IPS DF 6.9 (cell line): ENCODE data around the gene PRKN.

Source experiments
- DNase-seq: peaks from one replicate; pipeline ENCODE4 v3.0.0-alpha.2; 2013; ENCODE audit warnings: low read depth, low spot score
- H3K27ac ChIP-seq: one replicate; pipeline ENCODE4 v1.5.1; 2013; ENCODE audit warnings: low read length, control low read depth
- H3K27me3 ChIP-seq: 2 replicates; pipeline ENCODE4 v1.6.1; 2013; ENCODE audit warnings: mild to moderate bottlenecking, low read length; ENCODE audit not compliant: control insufficient read depth, insufficient read depth
- H3K36me3 ChIP-seq: 2 replicates; pipeline ENCODE4 v1.6.1; 2013; ENCODE audit warnings: low read length; ENCODE audit not compliant: control insufficient read depth, insufficient read depth
- H3K4me1 ChIP-seq: 2 replicates; pipeline ENCODE4 v1.6.1; 2013; ENCODE audit warnings: low read length; ENCODE audit not compliant: control insufficient read depth, insufficient read depth
- H3K4me3 ChIP-seq: 2 replicates; pipeline ENCODE4 v1.5.1; 2013; ENCODE audit warnings: mild to moderate bottlenecking, low read length
- H3K9me3 ChIP-seq: 2 replicates; pipeline ENCODE4 v1.6.1; 2013; ENCODE audit warnings: low read length, inconsistent platforms; ENCODE audit not compliant: control insufficient read depth, insufficient read depth
- WGBS: extraction: QIAGEN DNeasy Blood & Tissue Kit; methylation state at CpG from one replicate; pipeline ENCODE4 v1.1.7; 2013; ENCODE audit warnings: mixed read lengths, missing lambda C conversion rate; ENCODE audit not compliant: insufficient read length, insufficient coverage; 5-methylcytosine and 5-hydroxymethylcytosine counted together

The PRKN gene

DNA sequence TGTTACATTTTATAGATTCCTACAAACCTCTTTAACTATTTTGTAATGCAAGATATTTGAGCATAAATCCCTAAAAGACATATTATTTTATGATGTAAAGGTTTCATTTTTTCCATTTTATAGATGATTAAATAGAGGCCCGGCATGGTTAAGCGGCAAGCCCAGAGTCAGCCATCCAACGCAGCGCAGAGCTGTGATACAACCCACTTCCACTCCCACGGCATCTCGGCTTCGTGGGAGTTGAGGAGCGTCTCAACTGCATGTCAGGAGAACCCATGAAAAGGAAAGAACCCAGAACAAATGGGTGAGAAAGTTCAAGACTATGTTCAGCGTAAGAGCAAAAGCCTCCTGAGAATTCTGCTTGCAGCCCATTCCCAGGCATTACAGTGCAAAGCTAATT lies 488.2 kb downstream of the PRKN start:
- no peak for DNase-seq

DNA sequence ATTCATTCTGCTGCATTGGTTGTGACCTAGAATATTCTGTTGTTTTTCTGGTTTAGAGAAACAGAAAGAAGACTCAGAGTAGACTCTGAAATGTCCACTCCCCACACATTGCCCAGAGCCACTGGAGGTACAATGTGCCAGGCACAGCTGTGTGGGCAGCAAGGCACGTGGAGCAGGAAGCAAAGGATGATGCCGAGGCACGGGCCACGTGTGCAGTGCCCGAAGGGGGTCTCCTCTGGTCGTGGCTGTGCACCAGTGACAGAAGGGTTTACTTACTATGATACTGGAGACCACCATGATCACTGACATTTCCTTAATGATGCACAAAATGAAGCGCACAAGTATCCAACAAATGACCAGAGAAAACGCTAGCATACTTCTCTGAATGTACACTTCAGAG lies 488.9 kb downstream of the PRKN start:
- Histone ChIP-seq H3K27me3 (no peaks in the 10 kb centered on the region), H3K36me3 (no peaks in the 10 kb centered on the region), H3K4me1 (no peaks in the 10 kb centered on the region), H3K4me3 (no peak overlapping the region), H3K9me3 (no peaks in the 10 kb centered on the region), H3K27ac (no peak overlapping the region)
- WGBS, result no CpG with 5 or more reads among the region's 8 CpGs
- no peak for DNase-seq

More for the DNA sequence above, 488.2 kb downstream of the PRKN start:
- H3K27ac ChIP-seq, result no peak overlapping the region
- H3K36me3 ChIP-seq, result no peaks in the 10 kb centered on the region
- no peak overlapping the region for H3K4me3 ChIP-seq
- no peaks in the 10 kb centered on the region for H3K27me3 ChIP-seq
- no CpG with 5 or more reads among the region's 9 CpGs for WGBS
- no peaks in the 10 kb centered on the region for H3K9me3 ChIP-seq
- no peaks in the 10 kb centered on the region for H3K4me1 ChIP-seq

- Histone ChIP-seq H3K27ac (no peak overlapping the region), H3K36me3 (no peaks in the 10 kb centered on the region), H3K4me3 (no peak overlapping the region), H3K4me1 (no peaks in the 10 kb centered on the region), H3K9me3 (no peaks in the 10 kb centered on the region), H3K27me3 (no peaks in the 10 kb centered on the region)
- no CpG with 5 or more reads among the region's 1 CpG for WGBS
- DNase-seq, result no peak
These were observed 490.2 kb downstream of the PRKN start for GRCh38 chr6:162237331-162237730.

DNA sequence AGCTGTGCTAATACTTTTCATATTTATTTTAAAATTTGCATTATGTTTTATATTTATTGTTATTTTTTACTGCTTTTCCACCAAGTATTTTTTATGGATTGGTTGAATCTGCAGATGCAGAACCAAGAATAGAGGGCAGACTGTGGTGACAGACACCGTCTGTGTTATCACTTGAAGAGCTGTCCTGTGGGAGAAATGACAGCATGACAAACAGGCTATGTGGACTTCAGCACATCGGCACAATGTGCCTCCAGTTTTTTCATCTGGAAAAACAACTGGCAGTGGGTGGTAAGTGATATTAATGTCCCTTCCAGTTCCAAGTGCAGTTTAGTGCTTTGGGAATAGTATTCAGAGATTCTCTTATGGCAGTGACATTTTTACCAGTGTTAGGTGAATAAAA lies 492.9 kb downstream of the PRKN start:
- H3K4me1 ChIP-seq, result no peaks in the 10 kb centered on the region
- no peak overlapping the region for H3K27ac ChIP-seq
- H3K36me3 ChIP-seq, result no peaks in the 10 kb centered on the region
- H3K9me3 ChIP-seq, result no peaks in the 10 kb centered on the region
- no peaks in the 10 kb centered on the region for H3K27me3 ChIP-seq
- DNase-seq, result no peak
- no peak overlapping the region for H3K4me3 ChIP-seq
- WGBS, result no CpG with 5 or more reads among the region's 2 CpGs

DNA sequence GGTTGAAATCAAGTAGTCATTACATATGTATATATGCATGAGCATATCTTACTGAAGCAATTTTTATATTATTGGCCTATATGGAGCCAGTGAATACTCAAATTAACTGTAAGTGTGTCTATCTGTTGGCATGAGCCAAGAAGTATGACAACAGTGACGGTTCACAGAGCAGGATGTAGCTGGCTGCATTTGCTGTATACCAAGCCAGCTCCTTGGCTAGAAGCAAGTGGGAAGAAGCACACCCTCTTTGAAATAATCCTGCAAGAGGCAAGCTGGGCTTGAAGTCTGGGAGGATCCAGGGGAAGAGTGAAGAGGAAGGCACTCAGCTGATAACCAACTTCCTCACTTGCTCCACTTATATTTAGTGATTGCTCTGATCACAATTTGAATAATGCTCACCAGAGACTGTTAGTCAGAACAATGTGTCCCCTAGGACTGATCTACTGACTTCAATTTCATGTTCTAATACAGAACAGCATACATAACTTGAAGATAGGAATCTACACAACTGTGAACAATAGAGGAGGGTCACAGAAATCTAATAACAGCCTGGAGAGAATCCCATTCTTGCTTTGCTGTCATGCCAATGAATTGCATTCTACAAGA lies 497.3 kb downstream of the PRKN start:
- Histone ChIP-seq H3K4me1 (no peaks in the 10 kb centered on the region), H3K36me3 (no peaks in the 10 kb centered on the region), H3K9me3 (no peaks in the 10 kb centered on the region), H3K4me3 (no peak overlapping the region), H3K27ac (no peak overlapping the region), H3K27me3 (no peaks in the 10 kb centered on the region)
- DNase-seq, result no peak
- no CpG with 5 or more reads among the region's 1 CpG for WGBS

- Histone ChIP-seq H3K9me3 (no peaks in the 10 kb centered on the region), H3K4me3 (no peak overlapping the region), H3K27ac (no peak overlapping the region), H3K27me3 (no peaks in the 10 kb centered on the region), H3K4me1 (no peaks in the 10 kb centered on the region), H3K36me3 (no peaks in the 10 kb centered on the region)
- WGBS, result no CpG with 5 or more reads among the region's 2 CpGs
- no peak for DNase-seq
These were observed 498.5 kb downstream of the PRKN start for GRCh38 chr6:162229093-162229492.

GRCh38 chr6:162226803-162227202 lies 500.8 kb downstream of the PRKN start:
- WGBS, result no CpG with 5 or more reads among the region's 8 CpGs
- no peak overlapping the region for H3K4me3 ChIP-seq
- no peak overlapping the region for H3K27ac ChIP-seq
- no peaks in the 10 kb centered on the region for H3K9me3 ChIP-seq
- no peaks in the 10 kb centered on the region for H3K4me1 ChIP-seq
- no peak for DNase-seq
- H3K36me3 ChIP-seq, result no peaks in the 10 kb centered on the region
- H3K27me3 ChIP-seq, result no peaks in the 10 kb centered on the region

GRCh38 chr6:162222521-162222920 lies 505.0 kb downstream of the PRKN start:
- H3K9me3 ChIP-seq, result no peaks in the 10 kb centered on the region
- H3K36me3 ChIP-seq, result no peaks in the 10 kb centered on the region
- no peaks in the 10 kb centered on the region for H3K27me3 ChIP-seq
- WGBS, result no CpG with 5 or more reads among the region's 5 CpGs
- no peaks in the 10 kb centered on the region for H3K4me1 ChIP-seq
- DNase-seq, result no peak
- no peak overlapping the region for H3K4me3 ChIP-seq
- H3K27ac ChIP-seq, result no peak overlapping the region

GRCh38 chr6:162220876-162221275 lies 506.7 kb downstream of the PRKN start:
- H3K4me3 ChIP-seq, result no peak overlapping the region
- no peaks in the 10 kb centered on the region for H3K9me3 ChIP-seq
- no peaks in the 10 kb centered on the region for H3K27me3 ChIP-seq
- no peak for DNase-seq
- no peak overlapping the region for H3K27ac ChIP-seq
- no peaks in the 10 kb centered on the region for H3K36me3 ChIP-seq
- WGBS, result no CpG with 5 or more reads among the region's 4 CpGs
- no peaks in the 10 kb centered on the region for H3K4me1 ChIP-seq

GRCh38 chr6:162219266-162219665 lies 508.3 kb downstream of the PRKN start:
- Histone ChIP-seq H3K27ac (no peak overlapping the region), H3K4me1 (no peaks in the 10 kb centered on the region), H3K9me3 (no peaks in the 10 kb centered on the region), H3K36me3 (no peaks in the 10 kb centered on the region), H3K4me3 (no peak overlapping the region), H3K27me3 (no peaks in the 10 kb centered on the region)
- WGBS, result no CpG with 5 or more reads among the region's 4 CpGs
- no peak for DNase-seq

GRCh38 chr6:162217811-162218493 lies 509.6 kb downstream of the PRKN start:
- WGBS, result no CpG with 5 or more reads among the region's 11 CpGs
- H3K27ac ChIP-seq, result no peak overlapping the region
- no peak for DNase-seq
- no peak overlapping the region for H3K4me3 ChIP-seq
- no peaks in the 10 kb centered on the region for H3K36me3 ChIP-seq
- H3K27me3 ChIP-seq, result no peaks in the 10 kb centered on the region
- H3K4me1 ChIP-seq, result no peaks in the 10 kb centered on the region
- no peaks in the 10 kb centered on the region for H3K9me3 ChIP-seq
